ES-I3 (cell line): ENCODE results near the gene PLB1.
"Not testable (repeated sequence)": the region's sequence is repeated elsewhere in the genome, so short reads cannot be mapped to it uniquely, and the experiment has no call there.

Experiments
- H3K36me3 ChIP-seq: 2 replicates; pipeline ENCODE4 v1.6.1; 2013; ENCODE audit warnings: mild to moderate bottlenecking, low read length, control low read depth, moderate library complexity; ENCODE audit not compliant: insufficient read depth
- H3K4me1 ChIP-seq: 2 replicates; pipeline ENCODE4 v1.6.1; 2013; ENCODE audit warnings: mild to moderate bottlenecking, control low read depth, low read length; ENCODE audit not compliant: insufficient read depth
- H3K9ac ChIP-seq: 2 replicates; pipeline ENCODE4 v1.6.1; 2013; ENCODE audit warnings: low read depth, mild to moderate bottlenecking, low read length, moderate library complexity
- H3K9me3 ChIP-seq: 2 replicates; pipeline ENCODE4 v1.6.1; 2013; ENCODE audit warnings: mild to moderate bottlenecking, low read length, moderate library complexity; ENCODE audit not compliant: control insufficient read depth, insufficient read depth

The PLB1 gene

GRCh38 chr2:28664120-28664842 lies 168.4 kb downstream of the PLB1 start:
- H3K9me3 ChIP-seq = no peaks in the 10 kb centered on the region; the same call in 1 of the 2 replicates
- peaks cover 5% of the 10 kb centered on the region; the same call in 1 of the 2 replicates for H3K4me1 ChIP-seq
- H3K9ac ChIP-seq = no peak overlapping the region

GRCh38 chr2:28665041-28665704 lies 169.3 kb downstream of the PLB1 start:
- Histone ChIP-seq H3K9ac (no peak overlapping the region), H3K36me3 (no peaks in the 10 kb centered on the region), H3K9me3 (no peaks in the 10 kb centered on the region; the same call in 1 of the 2 replicates), H3K4me1 (peaks cover 5% of the 10 kb centered on the region; the same call in 1 of the 2 replicates)

More at GRCh38 chr2:28664120-28664842, 168.4 kb downstream of the PLB1 start:
- no peaks in the 10 kb centered on the region for H3K36me3 ChIP-seq

- H3K9ac ChIP-seq, H3K36me3 ChIP-seq, H3K4me1 ChIP-seq, H3K9me3 ChIP-seq: not testable (repeated sequence)
Measured at GRCh38 chr2:28665811-28666377, 170.0 kb downstream of the PLB1 start.

- Histone ChIP-seq H3K9ac (no peak overlapping the region), H3K4me1 (peaks cover 5% of the 10 kb centered on the region; the same call in 1 of the 2 replicates), H3K9me3 (no peaks in the 10 kb centered on the region; the same call in 1 of the 2 replicates), H3K36me3 (no peaks in the 10 kb centered on the region)
Measured at GRCh38 chr2:28666496-28667184, 170.8 kb downstream of the PLB1 start.

- H3K36me3 ChIP-seq = no peaks in the 10 kb centered on the region
- peaks cover 5% of the 10 kb centered on the region; the same call in 1 of the 2 replicates for H3K4me1 ChIP-seq
- no peaks in the 10 kb centered on the region; the same call in 1 of the 2 replicates for H3K9me3 ChIP-seq
- H3K9ac ChIP-seq = no peak overlapping the region
Measured at GRCh38 chr2:28667261-28667660, 171.4 kb downstream of the PLB1 start.

- no peaks in the 10 kb centered on the region; the same call in 1 of the 2 replicates for H3K9me3 ChIP-seq
- no peaks in the 10 kb centered on the region for H3K36me3 ChIP-seq
- H3K9ac ChIP-seq = no peak overlapping the region
- H3K4me1 ChIP-seq = no peaks in the 10 kb centered on the region
Measured at GRCh38 chr2:28668106-28668814, 172.4 kb downstream of the PLB1 start.

GRCh38 chr2:28668880-28669279 lies 173.0 kb downstream of the PLB1 start:
- Histone ChIP-seq H3K9ac (no peak overlapping the region), H3K36me3 (no peaks in the 10 kb centered on the region), H3K9me3 (no peaks in the 10 kb centered on the region; the same call in 1 of the 2 replicates), H3K4me1 (no peaks in the 10 kb centered on the region)

GRCh38 chr2:28670856-28671255 lies 175.0 kb downstream of the PLB1 start:
- H3K4me1 ChIP-seq = no peaks in the 10 kb centered on the region
- H3K9me3 ChIP-seq = no peaks in the 10 kb centered on the region
- H3K36me3 ChIP-seq = no peaks in the 10 kb centered on the region
- no peak overlapping the region for H3K9ac ChIP-seq

- Histone ChIP-seq H3K4me1 (no peaks in the 10 kb centered on the region), H3K9me3 (no peaks in the 10 kb centered on the region), H3K9ac (no peak overlapping the region), H3K36me3 (no peaks in the 10 kb centered on the region)
Measured at GRCh38 chr2:28673338-28673737, 177.5 kb downstream of the PLB1 start.

GRCh38 chr2:28674062-28674712 lies 178.3 kb downstream of the PLB1 start:
- Histone ChIP-seq H3K4me1 (no peaks in the 10 kb centered on the region), H3K36me3 (no peaks in the 10 kb centered on the region), H3K9ac (no peak overlapping the region), H3K9me3 (no peaks in the 10 kb centered on the region)

- Histone ChIP-seq H3K4me1 (no peaks in the 10 kb centered on the region), H3K9me3 (no peaks in the 10 kb centered on the region), H3K36me3 (no peaks in the 10 kb centered on the region), H3K9ac (no peak overlapping the region)
Measured at GRCh38 chr2:28674713-28675068, 178.8 kb downstream of the PLB1 start.

GRCh38 chr2:28676152-28676835 lies 180.4 kb downstream of the PLB1 start:
- H3K4me1 ChIP-seq = peaks cover 5% of the 10 kb centered on the region; the same call in 1 of the 2 replicates
- no peaks in the 10 kb centered on the region for H3K9me3 ChIP-seq
- no peak overlapping the region for H3K9ac ChIP-seq
- H3K36me3 ChIP-seq = no peaks in the 10 kb centered on the region

- Histone ChIP-seq H3K36me3 (no peaks in the 10 kb centered on the region), H3K4me1 (peaks cover 9% of the 10 kb centered on the region), H3K9me3 (no peaks in the 10 kb centered on the region), H3K9ac (no peak overlapping the region)
Measured at GRCh38 chr2:28678175-28678855, 182.5 kb downstream of the PLB1 start.
